ENCODE data around the gene CPNE6.

- TF ChIP-seq POLR2A (IDR thresholded peaks at IDR 0.05; ENCODE audit: low read depth, low read length): no peak
- TF ChIP-seq TAF1 (IDR thresholded peaks at IDR 0.05; ENCODE audit: borderline replicate concordance, low read depth, low read length): no peak
- no peak for TF ChIP-seq POLR2AphosphoS5 (IDR thresholded peaks at IDR 0.05; ENCODE audit: low read depth, low read length)
These were observed 1.8 kb downstream of the CPNE6 start for GRCh38 chr14:24072881-24073877.

All from GM12892 (cell line).